HG02973 (cell line): Measurements from ENCODE around the gene MNT.
A peak's percentile ranks its signal among the peaks of the same experiment; 100 is the strongest.

Source experiments
- ATAC-seq: cut with Tn5 transposase; IDR thresholded peaks from one replicate; pipeline ENCODE4 v1.9.1; 2021; ENCODE audit warnings: moderate library complexity; ENCODE audit not compliant: unreplicated experiment

MNT gene

GRCh38 chr17:2364763-2365116 lies 36.1 kb downstream of the MNT start:
- no peak for ATAC-seq

GRCh38 chr17:2363851-2364762 lies 36.8 kb downstream of the MNT start:
- no peak for ATAC-seq

DNA sequence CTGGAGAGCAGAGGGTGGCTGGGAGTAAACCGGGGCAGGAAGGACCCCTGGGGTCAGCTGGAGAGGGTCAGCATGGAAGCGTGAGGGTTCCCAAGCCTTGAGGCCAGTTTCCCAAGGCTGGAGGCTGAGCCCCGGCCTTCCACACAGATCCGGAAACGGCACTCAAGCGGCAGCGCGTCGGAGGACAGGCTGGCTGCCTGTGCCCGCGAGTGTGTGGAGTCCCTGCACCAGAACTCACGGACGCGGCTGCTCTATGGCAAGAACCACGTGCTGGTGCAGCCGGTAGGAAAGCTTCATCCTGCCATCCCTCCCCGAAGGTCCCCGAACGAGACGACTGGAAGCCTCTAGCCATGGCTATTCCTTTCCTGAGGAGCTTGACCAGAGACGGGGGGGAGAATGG lies 37.5 kb downstream of the MNT start:
- no peak for ATAC-seq

DNA sequence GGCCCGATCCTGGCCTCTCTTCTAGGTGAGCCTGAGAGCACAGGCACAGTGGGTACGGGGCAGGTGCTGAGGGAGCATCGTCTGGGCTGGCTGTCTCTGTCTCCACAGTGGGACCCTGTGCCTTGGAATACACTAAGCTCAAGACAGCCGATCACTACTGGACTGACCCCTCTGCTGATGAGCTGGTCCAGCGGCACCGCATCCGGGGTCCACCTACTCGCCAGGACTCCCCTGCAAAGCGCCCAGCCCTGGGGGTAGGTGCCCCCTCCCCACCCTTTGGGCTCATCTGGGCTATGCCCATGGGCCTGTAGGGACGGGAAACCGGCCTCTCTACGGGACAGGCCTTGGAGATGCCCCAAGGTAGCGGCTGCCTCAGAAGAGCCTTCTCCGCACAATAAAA lies 38.0 kb downstream of the MNT start:
- ATAC-seq: no peak

DNA sequence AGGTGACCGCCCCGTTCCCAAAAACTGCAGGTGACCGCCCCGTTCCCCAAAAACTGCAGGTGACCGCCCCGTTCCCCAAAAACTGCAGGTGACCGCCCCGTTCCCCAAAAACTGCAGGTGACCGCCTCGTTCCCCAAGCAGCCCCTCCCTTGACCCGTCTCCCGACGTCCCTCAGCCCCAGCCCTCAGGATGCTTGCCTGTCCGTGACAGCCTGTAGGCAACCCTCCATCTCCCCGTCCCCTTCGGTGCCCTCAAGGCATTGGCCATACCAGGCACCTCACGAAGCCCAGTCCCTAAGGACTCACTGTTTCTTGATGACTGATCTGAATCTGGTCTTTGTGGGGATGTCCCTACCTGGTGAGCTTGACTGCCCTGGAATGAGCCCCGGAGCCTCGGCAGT lies 38.4 kb downstream of the MNT start:
- no peak for ATAC-seq

DNA sequence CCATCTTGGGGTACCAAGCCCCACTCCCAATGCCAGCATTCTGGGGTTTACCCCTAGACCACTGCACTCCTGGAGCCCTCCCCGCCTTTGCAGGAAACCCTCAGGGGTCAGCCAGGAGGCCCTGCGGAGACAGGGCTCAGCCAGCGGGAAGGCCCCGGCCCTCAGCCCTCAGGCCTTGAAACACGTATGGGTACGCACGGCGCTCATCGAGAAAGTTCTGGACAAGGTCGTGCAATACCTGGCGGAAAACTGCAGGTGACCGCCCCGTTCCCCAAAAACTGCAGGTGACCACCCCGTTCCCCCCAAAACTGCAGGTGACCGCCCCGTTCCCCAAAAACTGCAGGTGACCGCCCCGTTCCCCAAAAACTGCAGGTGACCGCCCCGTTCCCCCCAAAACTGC lies 38.8 kb downstream of the MNT start:
- no peak for ATAC-seq

DNA sequence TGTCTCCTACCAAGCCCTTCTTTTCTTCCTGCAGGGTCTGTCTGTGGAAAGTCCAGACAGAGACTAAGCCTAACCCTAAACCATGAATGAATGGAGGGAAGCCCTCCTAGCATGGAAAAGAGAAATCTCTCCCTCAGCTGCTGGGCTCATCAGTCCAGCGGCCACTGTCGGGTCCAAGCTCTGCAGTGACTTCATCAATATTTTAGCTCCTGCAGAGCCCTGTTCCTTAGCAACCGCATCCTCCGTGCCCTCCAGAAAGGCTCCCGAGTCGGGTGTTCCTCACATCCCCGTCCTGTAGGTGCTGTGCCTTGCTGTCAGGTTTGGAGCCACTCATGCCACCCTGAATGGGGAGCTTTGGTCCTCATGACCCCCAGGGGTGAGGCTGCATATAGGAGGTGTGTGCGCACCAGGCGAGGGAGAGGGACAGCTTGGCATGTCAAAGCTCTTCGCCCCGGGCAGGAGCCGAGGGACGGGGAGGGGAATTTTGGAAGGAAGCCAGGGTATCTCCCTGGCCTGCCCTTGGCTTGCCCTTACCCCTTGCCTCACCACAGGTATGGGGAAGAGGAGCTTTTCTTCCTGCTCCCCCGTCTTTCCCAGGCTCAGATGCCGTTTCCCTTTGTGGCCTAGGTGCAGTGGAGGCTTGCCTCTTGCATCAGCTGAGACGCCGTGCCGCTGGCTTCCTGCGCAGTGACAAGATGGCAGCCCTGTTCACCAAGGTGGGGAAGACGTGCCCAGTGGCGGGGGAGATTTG lies 39.7 kb downstream of the MNT start:
- ATAC-seq: no peak

- no peak for ATAC-seq
These were observed 42.9 kb downstream of the MNT start for GRCh38 chr17:2357931-2358434.

DNA sequence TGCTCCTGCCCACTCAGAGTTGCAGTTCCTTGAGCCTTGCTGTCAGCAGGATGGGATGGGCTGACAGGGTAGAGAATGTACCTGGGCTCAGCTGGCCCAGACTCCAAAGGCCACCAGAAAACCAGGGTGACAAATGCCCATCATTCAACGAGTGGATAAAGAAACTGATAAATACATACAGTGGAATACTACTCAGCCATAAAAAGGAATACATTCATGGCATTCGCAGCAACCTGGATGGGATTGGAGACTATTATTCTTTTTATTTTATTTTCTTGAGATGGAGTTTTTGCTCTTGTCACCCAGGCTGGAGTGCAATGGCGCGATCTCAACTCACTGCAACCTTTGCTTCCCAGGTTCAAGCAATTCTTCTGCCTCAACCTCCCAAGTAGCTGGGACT lies 43.6 kb downstream of the MNT start:
- no peak for ATAC-seq

DNA sequence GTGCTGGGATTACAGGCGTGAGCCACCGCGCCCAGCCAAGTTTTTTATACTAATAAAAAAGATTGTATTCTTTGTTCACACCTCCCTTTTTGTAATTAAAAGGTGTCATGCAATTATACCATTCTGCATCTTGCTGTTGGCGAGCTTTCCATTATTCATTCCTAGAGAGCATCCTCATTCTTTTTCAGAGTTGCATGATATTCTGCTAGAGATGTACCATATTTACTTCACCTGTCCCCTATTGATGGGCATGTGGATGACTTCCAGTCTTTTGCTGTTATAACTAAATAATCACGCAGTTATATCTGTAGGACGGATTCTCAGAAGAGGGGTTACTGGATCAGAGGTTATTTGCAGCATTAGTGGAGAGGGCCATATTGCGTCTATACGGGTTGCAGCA lies 46.5 kb downstream of the MNT start:
- no peak for ATAC-seq

- no peak for ATAC-seq
These were observed 49.6 kb downstream of the MNT start for GRCh38 chr17:2351269-2351668.

- no peak for ATAC-seq
These were observed 52.8 kb downstream of the MNT start for GRCh38 chr17:2347805-2348685.

GRCh38 chr17:2346475-2346874 lies 54.4 kb downstream of the MNT start:
- ATAC-seq: no peak

GRCh38 chr17:2344528-2344927 lies 56.3 kb downstream of the MNT start:
- no peak for ATAC-seq

GRCh38 chr17:2343421-2343820 lies 57.4 kb downstream of the MNT start:
- ATAC-seq: no peak

GRCh38 chr17:2338315-2338657 lies 62.6 kb downstream of the MNT start:
- no peak for ATAC-seq

GRCh38 chr17:2337544-2338314 lies 63.1 kb downstream of the MNT start:
- no peak for ATAC-seq

- ATAC-seq: no peak
These were observed 63.9 kb downstream of the MNT start, which contains the start of gene SGSM2 for GRCh38 chr17:2336852-2337543. Gene SGSM2, plus strand, starts transcription at chr17:2337501. Its CDS starts 188 bp downstream, at chr17:2337689.

DNA sequence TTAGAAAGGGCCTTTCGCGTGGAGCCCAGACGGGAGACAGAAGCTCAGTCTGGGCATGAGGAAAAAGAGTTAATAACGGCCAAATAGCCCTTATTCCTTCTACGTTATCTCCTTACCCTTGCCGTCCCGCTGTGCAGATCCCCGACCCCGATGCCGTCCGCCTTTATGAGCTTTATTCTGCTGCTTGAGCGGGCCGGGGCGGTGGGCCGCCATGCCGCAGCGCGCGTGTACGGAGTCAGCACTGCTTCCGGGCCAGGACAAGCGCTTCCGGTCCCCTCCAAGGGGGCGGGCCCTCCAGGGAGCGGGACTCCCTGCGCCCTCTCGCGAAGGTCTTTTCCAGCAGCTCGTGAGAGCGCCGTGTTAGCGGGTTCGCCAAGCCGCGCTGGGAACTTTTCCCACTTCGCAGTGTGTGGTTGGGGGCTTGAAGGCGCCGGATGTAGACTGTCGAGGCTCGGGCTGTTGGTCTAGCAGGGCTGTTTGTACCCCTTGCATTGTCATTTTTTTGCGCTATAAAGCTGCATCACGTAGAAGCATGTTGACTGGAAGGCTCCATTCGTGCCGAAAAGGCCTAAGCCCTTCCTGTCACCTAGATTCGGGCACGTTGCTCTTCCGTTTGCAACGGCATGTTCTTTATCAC lies 64.5 kb downstream of the MNT start, which contains the start of gene TSR1:
Gene TSR1, minus strand, starts transcription at position 243 of the 637 bp plus-strand sequence. Its CDS starts 30 bp downstream, at position 213.
- ATAC-seq: peak; percentile 74
